GM19035 (cell line): ENCODE results near the gene EFNB1.

Source experiments
- ATAC-seq: cut with Tn5 transposase; IDR thresholded peaks from one replicate; pipeline ENCODE4 v1.9.1; 2021; ENCODE audit not compliant: unreplicated experiment

Gene EFNB1

DNA sequence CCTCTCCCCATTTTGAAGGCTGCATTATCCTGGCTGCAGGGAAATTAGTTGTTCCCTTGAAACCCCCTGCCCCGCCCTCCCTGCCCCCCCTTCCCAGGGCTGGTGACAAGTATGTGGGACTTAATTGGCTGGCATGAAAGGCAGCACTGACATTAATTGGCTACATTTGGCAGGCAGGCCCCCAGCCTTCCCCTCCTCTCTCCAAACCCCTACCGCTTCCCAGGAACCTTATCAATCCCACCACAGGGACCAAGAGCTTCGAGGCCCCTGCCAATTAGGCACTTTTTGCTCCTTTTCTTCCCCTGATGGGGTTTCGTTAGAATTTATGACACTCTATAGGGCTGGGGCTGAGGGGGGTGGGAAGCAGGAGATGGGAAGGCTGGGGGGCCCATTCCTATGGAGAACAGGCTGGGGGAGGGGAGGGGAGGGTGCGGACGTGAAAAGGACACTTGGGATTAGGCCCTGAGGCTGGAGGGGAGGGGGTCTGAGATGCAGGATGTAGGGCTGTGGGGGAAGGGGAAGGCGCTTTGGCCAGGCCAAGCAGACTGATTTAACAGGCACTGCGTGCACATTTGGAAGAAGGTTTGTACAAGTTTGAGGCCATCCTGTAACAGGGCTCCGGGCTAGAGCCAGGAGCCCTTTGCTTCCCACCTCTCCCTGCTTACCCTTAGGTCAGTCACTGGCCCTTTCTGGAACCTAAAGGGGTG is 52.2 kb downstream of the EFNB1 start:
- ATAC-seq: no peak

- no peak for ATAC-seq
These were observed 53.1 kb downstream of the EFNB1 start for GRCh38 chrX:68881911-68882310.

DNA sequence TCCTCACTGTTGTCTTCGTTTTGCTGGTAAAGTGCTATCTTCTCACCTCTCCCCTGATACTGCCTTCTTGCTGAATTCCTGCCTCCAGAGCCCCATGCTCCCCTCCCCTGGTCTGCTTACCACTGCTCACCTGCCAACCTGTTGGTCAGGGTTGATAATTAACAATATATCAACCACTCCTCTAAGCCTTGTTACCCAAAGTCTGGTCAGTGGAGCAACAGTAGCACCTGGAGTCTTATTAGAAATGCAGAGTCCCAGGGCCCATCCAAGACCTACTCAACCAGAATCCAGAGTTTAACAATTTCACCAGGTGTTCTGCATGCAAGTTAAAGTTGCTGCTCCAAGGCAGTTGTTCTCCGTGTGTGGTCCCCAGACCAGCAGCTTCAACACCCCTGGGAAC is 55.0 kb downstream of the EFNB1 start:
- ATAC-seq: no peak

DNA sequence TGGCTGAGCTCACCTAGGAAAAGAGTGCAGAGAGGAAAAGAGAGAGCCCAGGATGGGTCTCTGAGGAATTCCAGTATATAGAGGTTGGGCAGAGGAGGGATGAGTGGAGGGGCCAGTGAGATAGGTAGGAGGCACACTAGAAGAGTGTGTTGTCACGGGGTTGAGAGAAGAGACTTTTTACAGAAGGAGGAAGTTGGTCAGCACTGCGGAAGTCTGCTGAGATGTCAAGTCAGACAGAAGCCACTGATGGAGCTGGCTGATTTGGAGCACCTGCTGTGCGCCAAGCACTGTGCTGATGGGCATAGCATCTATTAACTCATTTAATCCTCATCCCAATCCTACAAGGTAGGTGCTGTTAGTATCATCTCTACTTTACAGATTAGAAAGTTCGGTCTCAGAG is 60.4 kb downstream of the EFNB1 start:
- ATAC-seq: no peak
